Progenitor cell of endocrine pancreas (in vitro differentiated cells): ENCODE measurements around the gene TXNRD2. TPM values are rescaled to one million over a fixed set of nuclear protein-coding genes. Genes with fewer than 3 reads are reported as not detected.

Source experiments
- DNase-seq: peaks from one replicate; pipeline ENCODE4 v3.0.0; 2021; ENCODE audit warnings: low spot score; ENCODE audit not compliant: unreplicated experiment
- H3K27ac Mint-ChIP-seq: 2 replicates; pipeline ENCODE4 v1.8.0; 2021; ENCODE audit warnings: mild to moderate bottlenecking, moderate library complexity, mixed read lengths
- H3K27me3 Mint-ChIP-seq: 2 replicates; pipeline ENCODE4 v1.8.0; 2021; ENCODE audit warnings: mixed read lengths
- H3K36me3 Mint-ChIP-seq: 2 replicates; pipeline ENCODE4 v1.8.0; 2022; ENCODE audit warnings: mixed read lengths; ENCODE audit not compliant: insufficient read depth
- H3K4me1 Mint-ChIP-seq: 2 replicates; pipeline ENCODE4 v1.8.0; 2021; ENCODE audit warnings: low read depth, mixed read lengths
- H3K4me3 Mint-ChIP-seq: 2 replicates; pipeline ENCODE4 v1.8.0; 2021; ENCODE audit warnings: low read depth, mild to moderate bottlenecking, moderate library complexity, mixed read lengths
- H3K9me3 Mint-ChIP-seq: 2 replicates; pipeline ENCODE4 v1.8.0; 2021; ENCODE audit warnings: low read depth, mixed read lengths
- CTCF ChIP-seq: fragments of 200-600 bp; sonication (generic); IDR thresholded peaks from one replicate; pipeline ENCODE4 v1.5.0; 2021; ENCODE audit warnings: antibody characterized with exemption, mild to moderate bottlenecking; ENCODE audit not compliant: unreplicated experiment
- total RNA-seq: library from RNA; stranded (reverse); gene quantifications from 2 replicates; pipeline ENCODE4 v1.2.1, GENCODE V29; 2021

The TXNRD2 gene
- total RNA-seq, 1 donor from 2014 or later = 14.0 TPM

- no peaks in the 10 kb centered on the region for H3K9me3 Mint-ChIP-seq
- no peak for TF ChIP-seq CTCF
- H3K27me3 Mint-ChIP-seq = no peaks in the 10 kb centered on the region
- H3K27ac Mint-ChIP-seq = no peak overlapping the region
- no peak overlapping the region for H3K4me3 Mint-ChIP-seq
- no peaks in the 10 kb centered on the region for H3K36me3 Mint-ChIP-seq
- DNase-seq = no peak
- peaks cover 6% of the 10 kb centered on the region for H3K4me1 Mint-ChIP-seq
Measured at GRCh38 chr22:19988965-19989724, 47.5 kb upstream of the TXNRD2 start.

- H3K27ac Mint-ChIP-seq = peak overlapping the region; percentile 76
- H3K4me1 Mint-ChIP-seq = peaks cover 6% of the 10 kb centered on the region
- no peaks in the 10 kb centered on the region for H3K36me3 Mint-ChIP-seq
- DNase-seq = no peak
- H3K27me3 Mint-ChIP-seq = no peaks in the 10 kb centered on the region
- TF ChIP-seq CTCF = no peak
- no peaks in the 10 kb centered on the region for H3K9me3 Mint-ChIP-seq
- peak overlapping the region; percentile 53 for H3K4me3 Mint-ChIP-seq
Measured at GRCh38 chr22:19988331-19988808, 46.8 kb upstream of the TXNRD2 start.

GRCh38 chr22:19987394-19988306 is 46.0 kb upstream of the TXNRD2 start:
- H3K9me3 Mint-ChIP-seq = no peaks in the 10 kb centered on the region
- H3K27ac Mint-ChIP-seq = peak overlapping the region; percentile 76
- TF ChIP-seq CTCF = no peak
- peak overlapping the region; percentile 53 for H3K4me3 Mint-ChIP-seq
- H3K36me3 Mint-ChIP-seq = no peaks in the 10 kb centered on the region
- peaks cover 6% of the 10 kb centered on the region for H3K4me1 Mint-ChIP-seq
- no peak for DNase-seq
- no peaks in the 10 kb centered on the region for H3K27me3 Mint-ChIP-seq

GRCh38 chr22:19986410-19987341 is 45.1 kb upstream of the TXNRD2 start:
- H3K4me1 Mint-ChIP-seq = peaks cover 6% of the 10 kb centered on the region
- H3K9me3 Mint-ChIP-seq = no peaks in the 10 kb centered on the region
- no peaks in the 10 kb centered on the region for H3K36me3 Mint-ChIP-seq
- peak overlapping the region; percentile 59 for H3K27ac Mint-ChIP-seq
- H3K27me3 Mint-ChIP-seq = no peaks in the 10 kb centered on the region
- no peak for TF ChIP-seq CTCF
- peak; percentile 69 for DNase-seq
- peak overlapping the region; percentile 79 for H3K4me3 Mint-ChIP-seq
